HG03354 (cell line): ENCODE data around the gene PRUNE1.
A peak's percentile ranks its signal among the peaks of the same experiment; 100 is the strongest.

Source experiments
- ATAC-seq: cut with Tn5 transposase; IDR thresholded peaks from one replicate; pipeline ENCODE4 v1.9.1; 2021; ENCODE audit warnings: mild to moderate bottlenecking; ENCODE audit not compliant: unreplicated experiment, poor library complexity, severe bottlenecking

PRUNE1 gene, protein sequence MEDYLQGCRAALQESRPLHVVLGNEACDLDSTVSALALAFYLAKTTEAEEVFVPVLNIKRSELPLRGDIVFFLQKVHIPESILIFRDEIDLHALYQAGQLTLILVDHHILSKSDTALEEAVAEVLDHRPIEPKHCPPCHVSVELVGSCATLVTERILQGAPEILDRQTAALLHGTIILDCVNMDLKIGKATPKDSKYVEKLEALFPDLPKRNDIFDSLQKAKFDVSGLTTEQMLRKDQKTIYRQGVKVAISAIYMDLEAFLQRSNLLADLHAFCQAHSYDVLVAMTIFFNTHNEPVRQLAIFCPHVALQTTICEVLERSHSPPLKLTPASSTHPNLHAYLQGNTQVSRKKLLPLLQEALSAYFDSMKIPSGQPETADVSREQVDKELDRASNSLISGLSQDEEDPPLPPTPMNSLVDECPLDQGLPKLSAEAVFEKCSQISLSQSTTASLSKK

DNA sequence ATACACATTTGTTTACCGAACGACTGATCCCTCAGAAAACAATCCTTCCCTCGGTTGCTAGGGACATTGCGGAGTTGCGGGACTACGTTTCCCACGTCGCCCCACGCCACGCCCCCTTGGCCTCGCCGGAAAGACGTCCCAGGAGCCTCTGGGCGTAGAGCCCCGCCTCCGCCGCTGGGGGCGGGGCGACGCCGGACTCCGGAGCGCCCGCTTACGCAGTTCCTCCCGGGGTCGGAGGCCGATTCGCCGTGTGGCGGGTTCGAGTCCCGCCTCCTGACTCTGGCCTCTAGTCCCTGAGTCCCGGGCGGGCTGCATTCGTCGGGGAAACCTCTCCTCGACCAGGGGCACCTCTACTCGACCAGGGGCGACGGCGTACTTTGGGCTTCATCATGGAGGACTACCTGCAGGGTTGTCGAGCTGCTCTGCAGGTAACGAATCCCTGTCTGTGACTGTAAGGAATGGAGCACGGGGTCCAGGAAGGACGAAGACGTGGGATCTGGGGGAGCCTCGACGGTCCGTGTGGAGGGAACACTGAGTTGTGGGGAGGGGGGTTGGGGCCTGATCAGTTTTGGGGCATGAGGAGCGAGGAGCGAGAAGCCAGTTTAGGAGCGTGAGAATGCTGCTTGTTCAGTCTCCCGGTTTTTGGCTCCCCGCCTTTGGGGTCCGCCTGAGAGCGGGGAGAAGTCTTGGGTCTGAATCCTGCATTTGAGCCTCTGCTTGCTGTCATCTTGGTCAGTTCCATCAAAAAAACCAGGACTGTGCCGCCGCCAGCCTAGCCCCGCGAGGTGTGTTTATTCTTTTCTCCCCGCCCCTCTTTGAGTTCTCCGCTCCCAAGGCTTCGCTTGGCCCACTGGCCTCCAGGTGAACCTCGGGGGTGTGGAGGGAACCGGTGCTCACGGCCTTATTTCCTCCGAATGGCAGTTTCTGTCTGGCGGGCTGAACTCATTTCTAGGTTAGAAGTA lies at the start of gene PRUNE1:
Gene PRUNE1, plus strand, starts transcription at position 206 of the 962 bp plus-strand sequence. Its CDS starts 184 bp downstream, at position 390.
- peak; percentile 73 for ATAC-seq

DNA sequence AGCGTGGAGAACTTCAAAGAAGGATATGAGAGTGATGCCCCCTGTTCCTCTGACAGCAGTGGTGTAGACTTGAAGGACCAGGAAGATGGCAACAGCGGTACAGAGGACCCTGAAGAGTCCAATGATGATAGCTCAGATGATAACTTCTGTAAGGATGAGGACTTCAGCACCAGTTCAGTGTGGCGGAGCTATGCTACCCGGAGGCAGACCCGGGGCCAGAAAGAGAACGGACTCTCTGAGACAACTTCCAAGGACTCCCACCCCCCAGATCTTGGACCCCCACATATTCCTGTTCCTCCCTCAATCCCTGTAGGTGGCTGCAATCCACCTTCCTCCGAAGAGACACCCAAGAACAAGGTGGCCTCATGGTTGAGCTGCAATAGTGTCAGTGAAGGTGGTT lies 47.6 kb upstream of the PRUNE1 start:
- ATAC-seq, result no peak

GRCh38 chr1:150961756-150962155 lies 46.5 kb upstream of the PRUNE1 start:
- ATAC-seq, result no peak

DNA sequence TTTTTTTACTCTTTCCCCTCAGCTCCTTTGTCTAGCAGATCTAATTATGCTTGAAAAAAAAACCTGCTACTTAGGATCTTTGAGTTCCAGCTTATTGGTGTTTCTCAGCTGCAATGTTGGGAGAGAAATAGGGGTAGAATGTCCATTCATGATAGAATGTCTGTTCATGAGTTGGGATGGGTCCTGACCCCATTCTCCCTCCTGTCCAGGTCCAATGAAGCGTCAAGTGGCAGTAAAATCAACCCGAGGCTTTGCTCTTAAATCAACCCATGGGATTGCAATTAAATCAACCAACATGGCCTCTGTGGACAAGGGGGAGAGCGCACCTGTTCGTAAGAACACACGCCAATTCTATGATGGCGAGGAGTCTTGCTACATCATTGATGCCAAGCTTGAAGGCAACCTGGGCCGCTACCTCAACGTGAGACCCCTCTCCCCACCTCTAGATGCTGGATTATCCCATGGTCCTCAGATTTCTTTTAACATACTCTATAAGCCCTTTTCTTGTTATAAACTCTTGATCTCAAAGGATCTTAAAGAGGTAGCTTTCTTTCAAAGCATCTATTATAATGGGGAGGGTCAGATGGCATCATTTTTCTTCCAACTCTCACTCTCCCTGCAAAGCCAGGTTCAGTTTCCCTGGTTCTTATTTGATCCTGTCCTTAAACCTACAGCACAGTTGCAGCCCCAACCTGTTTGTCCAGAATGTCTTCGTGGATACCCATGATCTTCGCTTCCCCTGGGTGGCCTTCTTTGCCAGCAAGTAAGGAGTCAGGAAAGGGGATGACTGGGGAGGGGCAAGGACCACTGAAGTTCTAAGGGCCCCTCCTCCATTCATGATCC lies 44.7 kb upstream of the PRUNE1 start:
- ATAC-seq, result no peak

DNA sequence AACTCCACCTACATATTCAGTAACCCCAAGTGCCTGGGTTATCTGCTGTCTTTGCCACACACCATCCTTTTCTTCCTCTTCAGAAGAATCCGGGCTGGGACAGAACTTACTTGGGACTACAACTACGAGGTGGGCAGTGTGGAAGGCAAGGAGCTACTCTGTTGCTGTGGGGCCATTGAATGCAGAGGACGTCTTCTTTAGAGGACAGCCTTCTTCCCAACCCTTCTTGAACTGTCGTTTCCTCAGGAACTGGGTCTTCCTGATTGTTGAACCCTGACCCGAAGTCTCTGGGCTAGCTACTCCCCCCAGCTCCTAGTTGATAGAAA lies 44.1 kb upstream of the PRUNE1 start:
- no peak for ATAC-seq

DNA sequence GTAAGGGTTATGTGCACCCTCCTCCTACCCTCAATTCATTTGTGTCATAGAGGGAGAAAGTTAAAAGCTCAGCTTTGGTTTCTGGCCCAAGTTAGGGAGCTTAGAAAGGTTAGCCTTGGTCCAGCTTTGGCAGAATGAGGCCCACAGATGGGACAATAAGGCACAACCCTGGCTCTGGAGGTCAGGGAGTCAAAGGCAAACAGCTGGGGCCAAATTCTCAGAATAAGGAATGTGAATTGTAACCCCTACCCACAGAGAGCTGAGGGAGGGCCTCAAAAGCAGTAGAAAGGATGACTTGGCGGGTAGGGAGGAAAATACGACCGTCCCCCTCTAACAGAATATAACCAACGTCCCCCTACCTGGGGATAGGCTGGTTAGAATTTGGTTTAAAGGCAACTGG lies 42.6 kb upstream of the PRUNE1 start:
- no peak for ATAC-seq

GRCh38 chr1:150966011-150966410 lies 42.2 kb upstream of the PRUNE1 start:
- ATAC-seq, result no peak

GRCh38 chr1:150967936-150968335 lies 40.3 kb upstream of the PRUNE1 start:
- ATAC-seq, result no peak

DNA sequence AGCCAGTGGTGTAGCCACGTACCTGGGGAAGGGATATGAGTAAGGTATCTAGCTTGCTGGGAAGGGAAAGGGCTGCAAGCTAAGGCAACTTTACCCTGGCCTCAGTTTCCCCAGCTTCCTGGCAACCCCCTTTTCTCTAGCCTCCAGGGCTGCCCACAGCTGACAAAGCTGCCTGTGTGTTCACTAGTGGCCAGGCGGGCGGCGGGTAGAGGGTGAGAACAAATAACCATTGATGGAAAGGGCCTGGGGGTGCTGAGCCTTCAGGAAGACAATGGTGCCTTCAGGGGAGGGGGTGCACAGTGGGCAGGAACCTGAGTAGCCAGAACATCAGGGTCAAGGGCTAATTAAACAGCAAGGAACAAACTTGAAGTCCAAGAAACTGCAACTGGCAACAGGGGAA lies 39.8 kb upstream of the PRUNE1 start:
- no peak for ATAC-seq

DNA sequence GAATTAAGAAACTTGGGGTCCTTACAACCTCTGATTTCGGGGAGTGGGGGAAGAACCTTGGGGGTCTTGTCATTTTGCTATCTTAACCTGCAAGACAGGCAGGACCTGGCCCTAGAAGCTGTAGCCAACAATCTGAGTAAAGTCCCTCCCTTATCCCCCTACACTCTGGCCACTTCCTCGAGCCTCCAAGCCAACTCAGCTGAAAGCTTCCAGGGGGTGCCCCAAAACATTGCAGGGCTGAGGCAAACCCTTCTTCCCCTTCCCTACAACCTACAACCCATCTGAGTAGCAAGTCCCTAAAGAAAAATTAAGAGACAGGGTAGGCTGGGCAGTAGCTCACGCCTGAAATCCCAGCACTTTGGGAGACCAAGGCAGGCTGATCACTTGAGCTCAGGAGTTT lies 38.6 kb upstream of the PRUNE1 start:
- no peak for ATAC-seq

DNA sequence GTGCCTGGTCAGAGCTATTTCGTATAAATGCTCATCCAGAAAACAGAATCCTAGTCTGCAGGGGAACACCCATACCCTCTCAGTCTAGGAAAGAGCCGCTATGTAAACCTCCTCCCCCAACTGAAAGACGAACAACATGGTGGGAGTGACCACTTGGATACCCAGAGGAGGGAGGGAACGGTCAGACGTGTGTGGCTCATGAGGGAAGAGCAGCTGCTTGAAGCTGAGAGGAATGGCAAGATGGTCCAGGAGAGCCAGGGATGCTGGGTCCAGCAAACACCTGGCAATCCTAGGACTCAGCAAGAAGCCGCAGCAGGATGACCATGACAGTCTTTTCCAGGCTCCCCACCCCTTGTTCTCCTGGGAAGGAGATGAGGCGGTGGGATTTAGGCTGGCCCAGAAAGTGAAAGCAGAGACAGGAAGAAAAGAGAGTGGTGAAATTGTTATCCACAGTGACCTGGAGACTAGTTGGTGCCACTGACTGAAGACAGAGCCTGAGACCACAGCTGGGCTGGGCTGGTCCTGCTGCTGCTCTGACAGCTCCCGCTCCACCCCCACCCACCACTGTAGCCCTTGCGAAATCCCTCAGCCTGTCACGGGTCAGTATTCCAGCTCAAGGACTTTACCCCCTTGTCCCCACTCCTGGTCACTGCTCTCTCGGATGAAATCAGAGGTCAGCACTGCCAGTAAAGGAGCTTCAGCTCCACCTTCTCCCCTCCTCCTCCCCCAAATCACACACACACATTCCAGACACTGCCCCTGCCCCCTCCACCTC lies 37.3 kb upstream of the PRUNE1 start:
- ATAC-seq, result no peak

DNA sequence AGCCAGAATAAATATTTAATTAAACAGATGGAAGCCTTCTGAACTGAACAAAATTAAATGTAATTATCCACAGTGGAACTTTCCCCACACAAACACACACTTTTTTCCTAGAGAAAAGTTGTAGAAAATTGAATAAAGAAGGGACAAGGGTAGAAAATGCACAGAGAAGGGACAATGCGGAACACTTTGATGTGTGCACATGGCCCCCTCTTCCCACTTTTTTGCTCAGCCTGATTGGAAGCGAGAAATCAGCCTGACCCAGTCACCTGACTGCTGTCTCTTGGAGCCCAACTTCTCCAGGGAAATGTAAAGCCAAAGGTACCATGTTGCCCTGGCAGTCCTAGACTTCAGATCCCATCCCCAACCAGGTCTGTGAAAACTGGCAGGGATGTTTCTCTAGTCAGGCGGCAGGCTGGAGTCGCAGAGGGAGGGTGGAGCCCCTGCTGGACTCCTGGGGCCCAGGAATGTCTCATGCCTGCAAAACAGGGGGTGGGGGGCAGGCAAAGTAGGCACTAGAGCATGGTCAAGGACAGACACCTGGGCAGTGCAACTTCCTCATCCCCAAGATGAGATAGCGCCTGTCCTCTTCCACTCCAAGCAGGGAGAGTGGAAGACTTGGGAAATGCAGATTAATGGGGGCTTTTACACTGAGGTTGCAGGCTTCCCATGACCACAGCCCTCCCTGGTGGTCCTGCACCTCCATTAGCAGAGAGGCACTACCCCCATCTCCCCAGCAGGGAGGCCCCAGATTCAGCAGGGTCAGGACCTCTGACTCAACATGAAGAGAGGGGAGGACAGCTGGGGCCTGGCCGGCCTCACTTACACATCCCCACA lies 36.4 kb upstream of the PRUNE1 start:
- no peak for ATAC-seq

- ATAC-seq, result no peak
Observed at GRCh38 chr1:150972417-150972940, 35.8 kb upstream of the PRUNE1 start.

- ATAC-seq, result no peak
Observed at GRCh38 chr1:150973258-150973835, 34.9 kb upstream of the PRUNE1 start.

DNA sequence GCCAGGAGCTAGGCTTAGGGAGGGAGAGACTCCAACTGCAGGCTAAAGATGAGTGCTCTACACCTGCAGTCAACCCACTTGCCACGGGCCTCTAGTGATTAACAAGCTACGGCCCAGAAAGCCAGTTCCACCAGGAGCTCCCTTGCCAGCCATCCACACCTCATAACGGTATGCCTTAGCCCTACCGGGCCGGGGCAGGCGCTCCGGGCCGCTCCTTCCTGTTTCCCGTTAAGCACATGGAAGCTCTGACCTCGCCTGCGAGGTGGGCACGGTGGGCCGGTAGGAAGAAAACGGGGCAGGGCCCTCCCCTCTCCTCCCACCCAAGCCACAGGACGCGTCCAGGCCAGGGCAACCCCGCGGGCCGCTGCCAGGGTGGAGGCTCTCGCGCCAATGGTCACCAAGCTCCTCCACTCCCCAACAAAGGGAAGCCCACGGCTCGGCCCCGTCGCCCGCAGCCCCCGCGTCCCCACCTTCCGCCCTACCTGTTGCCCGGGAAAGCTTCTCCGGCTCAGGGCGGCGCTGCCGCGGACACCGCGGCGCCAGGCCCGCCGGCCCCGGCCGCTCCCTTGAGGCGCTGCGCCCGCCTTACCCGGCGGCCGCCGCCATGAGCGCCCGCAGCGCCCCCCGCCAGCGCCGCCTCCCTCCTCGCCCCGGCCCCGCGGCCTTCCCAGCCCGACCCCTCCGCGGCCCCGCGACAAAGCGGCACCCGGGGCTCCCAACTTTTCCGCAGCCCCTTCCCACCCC lies 34.2 kb upstream of the PRUNE1 start:
- peak; percentile 43 for ATAC-seq

- ATAC-seq, result peak; percentile 53
Observed at GRCh38 chr1:150974580-150975478, 33.4 kb upstream of the PRUNE1 start, which contains the start of gene CERS2. TSS of gene CERS2 (minus strand) at chr1:150974835. CDS start at chr1:150969090, 5,745 bp downstream.
